OCI-LY1 (cell line): Measurements from ENCODE around the gene HSF2BP.

Experiments
- H2AFZ ChIP-seq: fragments of 200-600 bp; sonication (generic), shearing (Covaris generic); 2 replicates; pipeline ENCODE4 v1.6.0; 2014; ENCODE audit warnings: antibody characterized with exemption, mild to moderate bottlenecking, low read length
- H3F3A ChIP-seq: fragments of 200-600 bp; sonication (generic), shearing (Covaris generic); 2 replicates; pipeline ENCODE4 v1.6.0; 2014; ENCODE audit warnings: mild to moderate bottlenecking, antibody characterized with exemption, low read length, moderate library complexity; ENCODE audit not compliant: insufficient read depth
- H3K27ac ChIP-seq: fragments of 200-600 bp; sonication (generic); 2 replicates; pipeline ENCODE4 v1.5.1; 2014; ENCODE audit warnings: low read length, mixed run types, mild to moderate bottlenecking, low read depth; ENCODE audit not compliant: poor library complexity, severe bottlenecking
- H3K27me3 ChIP-seq: fragments of 200-600 bp; sonication (generic); 2 replicates; pipeline ENCODE4 v1.6.0; 2014; ENCODE audit warnings: antibody characterized with exemption, mild to moderate bottlenecking, low read length, moderate library complexity; ENCODE audit not compliant: insufficient read depth
- H3K36me3 ChIP-seq: fragments of 200-600 bp; sonication (generic); 2 replicates; pipeline ENCODE4 v1.6.1; 2014; ENCODE audit warnings: mild to moderate bottlenecking, antibody characterized with exemption, low read length, moderate library complexity, mixed read lengths; ENCODE audit not compliant: insufficient read depth
- H3K4me1 ChIP-seq: fragments of 200-600 bp; sonication (generic); 2 replicates; pipeline ENCODE4 v1.5.1; 2014; ENCODE audit warnings: mild to moderate bottlenecking, low read length, moderate library complexity; ENCODE audit not compliant: insufficient read depth, severe bottlenecking
- H3K4me2 ChIP-seq: fragments of 200-600 bp; sonication (generic), shearing (Covaris generic); 2 replicates; pipeline ENCODE4 v1.6.1; 2014; ENCODE audit warnings: low read length
- H3K4me3 ChIP-seq: fragments of 200-600 bp; sonication (generic); 2 replicates; pipeline ENCODE4 v1.5.1; 2014; ENCODE audit warnings: low read length, low read depth, mild to moderate bottlenecking, mixed read lengths; ENCODE audit not compliant: poor library complexity, severe bottlenecking
- H3K79me2 ChIP-seq: fragments of 200-600 bp; shearing (Covaris generic); 2 replicates; pipeline ENCODE4 v1.6.1; 2016; ENCODE audit warnings: mixed run types, low read length, mixed read lengths; ENCODE audit not compliant: insufficient read depth
- H3K9ac ChIP-seq: fragments of 200-600 bp; sonication (generic), shearing (Covaris generic); 2 replicates; pipeline ENCODE4 v1.6.1; 2014; ENCODE audit warnings: mild to moderate bottlenecking, low read length, mixed read lengths
- H3K9me2 ChIP-seq: fragments of 200-600 bp; sonication (generic), shearing (Covaris generic); 2 replicates; pipeline ENCODE4 v1.6.1; 2014; ENCODE audit warnings: low read depth, mild to moderate bottlenecking, low read length, mixed read lengths
- H3K9me3 ChIP-seq: fragments of 200-600 bp; shearing (Covaris generic); 2 replicates; pipeline ENCODE4 v1.6.1; 2014; ENCODE audit warnings: low read length, mixed read lengths
- H4K20me1 ChIP-seq: fragments of 200-600 bp; sonication (generic), shearing (Covaris generic); 2 replicates; pipeline ENCODE4 v1.6.0; 2016; ENCODE audit warnings: mild to moderate bottlenecking, low read length; ENCODE audit not compliant: insufficient read depth
- EZH2 ChIP-seq: fragments of 200-600 bp; sonication (generic), shearing (Covaris generic); IDR thresholded peaks from 2 replicates; pipeline ENCODE4 v1.8.0; 2017; ENCODE audit warnings: borderline replicate concordance, mixed run types, mild to moderate bottlenecking, antibody characterized with exemption, low read length, moderate library complexity, mixed read lengths
- TF ChIP-seq, protein P1 (sequence below): fragments of 200-600 bp; sonication (generic), shearing (Covaris generic); IDR thresholded peaks from 2 replicates; pipeline ENCODE4 v1.5.1; 2017; ENCODE audit warnings: mild to moderate bottlenecking, antibody characterized with exemption, low read length, moderate library complexity, mixed read lengths

The HSF2BP gene

DNA sequence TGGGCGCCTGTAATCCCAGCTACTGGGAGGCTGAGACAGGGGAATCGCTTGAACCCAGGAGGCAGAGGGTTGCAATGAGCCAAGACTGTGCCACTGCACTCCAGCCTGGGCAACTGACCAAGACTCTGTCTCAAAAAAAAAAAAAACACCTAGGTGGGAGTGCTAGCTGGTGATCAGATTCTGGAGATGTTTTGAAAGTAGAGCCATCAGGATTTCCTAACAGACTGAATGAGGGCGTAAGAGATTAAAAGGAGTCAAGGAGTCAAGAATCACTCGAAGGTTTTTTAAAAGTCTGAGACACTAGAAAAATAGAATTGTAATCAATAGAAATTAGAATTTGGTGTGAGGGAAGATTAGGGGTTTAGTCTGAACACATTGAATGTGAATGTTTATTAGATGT lies 73.8 kb downstream of the HSF2BP start:
- Histone ChIP-seq H3K27ac (no peak overlapping the region), H3K9ac (no peak overlapping the region), H3K4me2 (no peak overlapping the region), H3K4me3 (no peak overlapping the region), H3K4me1 (no peaks in the 10 kb centered on the region), H3K9me2 (no peaks in the 10 kb centered on the region), H3K9me3 (no peaks in the 10 kb centered on the region), H3K79me2 (no peaks in the 10 kb centered on the region), H2AFZ (no peak overlapping the region), H3K27me3 (peaks cover 3% of the 10 kb centered on the region), H4K20me1 (no peaks in the 10 kb centered on the region), H3K36me3 (no peaks in the 10 kb centered on the region), H3F3A (no peaks in the 10 kb centered on the region)
- TF ChIP-seq EZH2, result no peak
- TF ChIP-seq, protein P1, sequence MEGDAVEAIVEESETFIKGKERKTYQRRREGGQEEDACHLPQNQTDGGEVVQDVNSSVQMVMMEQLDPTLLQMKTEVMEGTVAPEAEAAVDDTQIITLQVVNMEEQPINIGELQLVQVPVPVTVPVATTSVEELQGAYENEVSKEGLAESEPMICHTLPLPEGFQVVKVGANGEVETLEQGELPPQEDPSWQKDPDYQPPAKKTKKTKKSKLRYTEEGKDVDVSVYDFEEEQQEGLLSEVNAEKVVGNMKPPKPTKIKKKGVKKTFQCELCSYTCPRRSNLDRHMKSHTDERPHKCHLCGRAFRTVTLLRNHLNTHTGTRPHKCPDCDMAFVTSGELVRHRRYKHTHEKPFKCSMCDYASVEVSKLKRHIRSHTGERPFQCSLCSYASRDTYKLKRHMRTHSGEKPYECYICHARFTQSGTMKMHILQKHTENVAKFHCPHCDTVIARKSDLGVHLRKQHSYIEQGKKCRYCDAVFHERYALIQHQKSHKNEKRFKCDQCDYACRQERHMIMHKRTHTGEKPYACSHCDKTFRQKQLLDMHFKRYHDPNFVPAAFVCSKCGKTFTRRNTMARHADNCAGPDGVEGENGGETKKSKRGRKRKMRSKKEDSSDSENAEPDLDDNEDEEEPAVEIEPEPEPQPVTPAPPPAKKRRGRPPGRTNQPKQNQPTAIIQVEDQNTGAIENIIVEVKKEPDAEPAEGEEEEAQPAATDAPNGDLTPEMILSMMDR, result no peak

DNA sequence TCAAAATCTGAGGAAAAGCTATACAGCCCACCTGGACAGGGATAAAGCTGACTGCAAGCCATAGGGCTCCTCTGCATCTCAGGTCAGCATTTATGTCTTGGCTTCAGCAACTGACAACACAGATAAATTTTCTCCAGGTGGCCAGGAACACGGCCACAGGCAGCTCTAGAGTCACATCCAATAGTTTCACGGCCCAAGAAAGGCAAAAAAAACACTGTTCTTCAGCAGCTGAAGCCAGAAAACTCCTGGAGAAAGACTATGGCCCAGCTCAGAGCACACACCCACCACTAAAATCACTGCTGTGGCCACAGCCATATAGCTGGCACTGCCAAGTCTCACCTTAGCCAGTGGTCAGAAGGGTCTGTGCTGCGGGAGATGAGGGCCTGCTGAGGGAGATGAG lies 77.8 kb downstream of the HSF2BP start:
- TF ChIP-seq, protein P1, result no peak
- TF ChIP-seq EZH2, result no peak
- no peak overlapping the region for H3K4me3 ChIP-seq
- no peak overlapping the region for H3K27ac ChIP-seq
- H3K36me3 ChIP-seq, result no peaks in the 10 kb centered on the region
- no peak overlapping the region for H3K9ac ChIP-seq
- H3K9me3 ChIP-seq, result no peaks in the 10 kb centered on the region
- H3K9me2 ChIP-seq, result no peaks in the 10 kb centered on the region
- H3K79me2 ChIP-seq, result no peaks in the 10 kb centered on the region
- peaks cover 7% of the 10 kb centered on the region for H3K27me3 ChIP-seq
- H4K20me1 ChIP-seq, result no peaks in the 10 kb centered on the region
- H3K4me2 ChIP-seq, result no peak overlapping the region
- H2AFZ ChIP-seq, result no peak overlapping the region
- no peaks in the 10 kb centered on the region for H3K4me1 ChIP-seq
- no peaks in the 10 kb centered on the region for H3F3A ChIP-seq

DNA sequence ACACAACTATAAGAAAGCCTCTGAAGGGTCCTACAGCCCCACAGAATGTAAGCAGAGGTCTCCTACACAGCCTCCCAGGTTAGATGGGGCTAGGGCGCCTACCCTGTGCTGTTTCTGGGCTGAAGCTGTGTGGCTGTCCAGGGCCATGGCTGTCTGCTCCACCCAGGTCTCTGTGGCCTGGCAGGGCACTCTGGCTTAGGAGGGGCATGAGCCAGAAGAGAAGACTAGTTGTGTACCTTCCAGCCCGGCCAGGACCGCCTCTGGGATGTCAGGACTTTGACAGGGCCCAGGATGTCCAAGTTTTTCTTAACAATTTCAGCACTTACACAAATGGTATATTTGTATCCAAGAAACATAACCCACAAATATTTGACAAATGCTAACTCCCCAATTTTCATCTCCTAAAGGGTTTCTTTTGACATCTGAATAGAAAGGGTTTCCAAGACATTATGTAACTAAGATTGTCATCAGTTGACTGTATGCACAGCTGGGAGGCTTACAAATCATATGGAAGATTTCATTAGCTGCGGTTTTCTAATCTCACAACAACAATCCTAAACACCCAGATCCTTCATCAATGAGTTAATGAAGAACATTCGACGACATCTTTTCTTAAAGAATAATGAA lies 80.5 kb downstream of the HSF2BP start:
- Histone ChIP-seq H3K4me2 (no peak overlapping the region), H2AFZ (no peak overlapping the region), H3K4me3 (no peak overlapping the region), H3K36me3 (no peaks in the 10 kb centered on the region), H3K9ac (no peak overlapping the region), H4K20me1 (no peaks in the 10 kb centered on the region), H3K79me2 (no peaks in the 10 kb centered on the region), H3K27me3 (peaks cover 7% of the 10 kb centered on the region), H3F3A (no peaks in the 10 kb centered on the region), H3K9me2 (no peaks in the 10 kb centered on the region), H3K27ac (no peak overlapping the region), H3K9me3 (no peaks in the 10 kb centered on the region), H3K4me1 (no peaks in the 10 kb centered on the region)
- TF ChIP-seq, protein P1, result no peak
- TF ChIP-seq EZH2, result no peak
